Motor neuron (in vitro differentiated cells): Measurements from ENCODE around the gene GRIK3. TPM values are rescaled to one million over a fixed set of nuclear protein-coding genes. Genes with fewer than 3 reads are reported as not detected.

Experiments
- ATAC-seq, 8 experiments: fragments of 200-7000 bp; cut with Tn5 transposase; replicated peaks in 6 of 8; 2 replicates each; pipeline ENCODE4 v1.8.0; 2021; ENCODE audit warnings: mild to moderate bottlenecking in 8 of 8, moderate library complexity in 8 of 8
- H3K27ac ChIP-seq, 2 donors: fragments of 250-450 bp; sonication (Bioruptor Pico); 2 replicates each; pipeline ENCODE4 v1.9.0; 2021; ENCODE audit warnings: antibody characterized with exemption in 2 of 2, mild to moderate bottlenecking in 2 of 2, moderate library complexity in 1 of 2
- H3K4me1 ChIP-seq, 2 donors: fragments of 250-450 bp; sonication (Bioruptor Pico); replicated peaks in 1 of 2; 2 replicates each; pipeline ENCODE4 v1.6.1; 2021; ENCODE audit warnings: antibody characterized with exemption in 2 of 2, mild to moderate bottlenecking in 2 of 2, moderate library complexity in 1 of 2
- H3K4me3 ChIP-seq, 5 donors: fragments of 250-450 bp; sonication (Bioruptor Pico); 2 replicates each; pipeline ENCODE4 v1.9.0; 2021; ENCODE audit warnings: antibody characterized with exemption in 5 of 5, mild to moderate bottlenecking in 5 of 5, moderate library complexity in 4 of 5
- WGBS, 10 experiments: fragments of 450-650 bp; shearing (Covaris generic); methylation state at CpG; one replicate each; pipeline ENCODE4 v1.0.0; 2022; 5-methylcytosine and 5-hydroxymethylcytosine counted together
- in situ Hi-C, 9 experiments: fragments of 400-800 bp; cut with MboI; loops; one replicate each; pipeline ENCODE4 v1.15.0; 2021; ENCODE audit warnings: low sequenced_read_pairs in 9 of 9, low pct_unique_long_range_greater_than_20kb in 2 of 9; ENCODE audit not compliant: unreplicated experiment in 9 of 9
- total RNA-seq, 8 experiments: library from RNA; unstranded; fragments of 300-600 nt; gene quantifications; 2 replicates each; pipeline versions ENCODE4 v1.2.3 to v1.2.4, GENCODE V29; 2022

GRIK3 gene
- total RNA-seq, 8 experiments from 2014 or later: 0.73 to 21.1 (median 11.9) TPM

- Histone ChIP-seq H3K4me3 (no peak overlapping the region), H3K27ac (no peak overlapping the region), H3K4me1 (peaks cover 38 to 41% of the 10 kb centered on the region in 2 donors)
- no peak for ATAC-seq
- in situ Hi-C loops: no loop called here
- WGBS, 10 experiments: 20 to 97% (median 80%) methylated on average over 1 to 11 of the region's 14 CpGs; no CpG with 5 or more reads in 3 of the 10 experiments
Observed at GRCh38 chr1:36858981-36859380, 175.3 kb downstream of the GRIK3 start.

GRCh38 chr1:36858553-36858952 lies 175.8 kb downstream of the GRIK3 start:
- in situ Hi-C loops: no loop called here
- H3K27ac ChIP-seq: no peak overlapping the region
- no peak overlapping the region for H3K4me3 ChIP-seq
- no peak for ATAC-seq
- 94 to 100% (median 97%) methylated on average over 2 to 5 of the region's 5 CpGs; no CpG with 5 or more reads in 6 of the 10 experiments for WGBS, 10 experiments
- peaks cover 42 to 46% of the 10 kb centered on the region in 2 donors for H3K4me1 ChIP-seq

GRCh38 chr1:36857754-36858153 lies 176.6 kb downstream of the GRIK3 start:
- in situ Hi-C loops: no loop called here
- H3K4me3 ChIP-seq: no peak overlapping the region
- 0 to 50% (median 32%) methylated on average over 1 to 4 of the region's 5 CpGs; no CpG with 5 or more reads in 3 of the 10 experiments for WGBS, 10 experiments
- peak; percentile 3 to 88 (median 39) for ATAC-seq
- H3K27ac ChIP-seq: peak overlapping the region; percentile 16 to 43
- peaks cover 50 to 54% of the 10 kb centered on the region in 2 donors for H3K4me1 ChIP-seq

GRCh38 chr1:36855699-36856494 lies 178.4 kb downstream of the GRIK3 start:
- Histone ChIP-seq H3K27ac (peak overlapping the region; percentile 10 to 64), H3K4me3 (no peak overlapping the region), H3K4me1 (peaks cover 63 to 69% of the 10 kb centered on the region in 2 donors)
- 10 to 67% (median 48%) methylated on average over 1 to 14 of the region's 17 CpGs; no CpG with 5 or more reads in 1 of the 10 experiments for WGBS, 10 experiments
- ATAC-seq: peak in 7 of 8 experiments; percentile 15 to 86 (median 77)
- in situ Hi-C loops: no loop called here

- Histone ChIP-seq H3K4me1 (peaks cover 75 to 91% of the 10 kb centered on the region in 2 donors), H3K27ac (no peak overlapping the region), H3K4me3 (no peak overlapping the region)
- WGBS, 10 experiments: 32 to 84% (median 56%) methylated on average over 3 to 13 of the region's 14 CpGs; no CpG with 5 or more reads in 2 of the 10 experiments
- ATAC-seq: peak in 5 of 8 experiments; percentile 4 to 50 (median 20)
- in situ Hi-C loops: no loop called here
Observed at GRCh38 chr1:36853638-36854037, 180.7 kb downstream of the GRIK3 start.

- no peak for ATAC-seq
- Histone ChIP-seq H3K27ac (no peak overlapping the region), H3K4me1 (peaks cover 75 to 97% of the 10 kb centered on the region in 2 donors), H3K4me3 (no peak overlapping the region)
- 0 to 92% (median 79%) methylated on average over 1 to 4 of the region's 5 CpGs; no CpG with 5 or more reads in 5 of the 10 experiments for WGBS, 10 experiments
- in situ Hi-C loops: no loop called here
Observed at GRCh38 chr1:36852586-36852985, 181.7 kb downstream of the GRIK3 start.

- in situ Hi-C loops: no loop called here
- no peak overlapping the region for H3K4me3 ChIP-seq
- peaks cover 75 to 97% of the 10 kb centered on the region in 2 donors for H3K4me1 ChIP-seq
- ATAC-seq: peak in 1 of 8 experiments; percentile 7
- H3K27ac ChIP-seq: peak overlapping the region; percentile 29 to 56
- 0 to 100% (median 93%) methylated on average over 2 to 4 of the region's 4 CpGs; no CpG with 5 or more reads in 4 of the 10 experiments for WGBS, 10 experiments
Observed at GRCh38 chr1:36851595-36851994, 182.7 kb downstream of the GRIK3 start.

GRCh38 chr1:36851087-36851486 lies 183.2 kb downstream of the GRIK3 start:
- Histone ChIP-seq H3K4me1 (peaks cover 75 to 97% of the 10 kb centered on the region in 2 donors), H3K27ac (peak overlapping the region; percentile 29 to 56), H3K4me3 (no peak overlapping the region)
- 3 to 100% (median 66%) methylated on average over 1 to 6 of the region's 6 CpGs; no CpG with 5 or more reads in 2 of the 10 experiments for WGBS, 10 experiments
- ATAC-seq: peak in 5 of 8 experiments; percentile 40 to 77 (median 59)
- in situ Hi-C loops: no loop called here

GRCh38 chr1:36849956-36850355 lies 184.4 kb downstream of the GRIK3 start:
- H3K4me3 ChIP-seq: no peak overlapping the region
- H3K4me1 ChIP-seq: peaks cover 77 to 97% of the 10 kb centered on the region in 2 donors
- 20 to 83% (median 68%) methylated on average over 1 to 6 of the region's 12 CpGs; no CpG with 5 or more reads in 5 of the 10 experiments for WGBS, 10 experiments
- in situ Hi-C loops: no loop called here
- ATAC-seq: no peak
- no peak overlapping the region for H3K27ac ChIP-seq

GRCh38 chr1:36847761-36848160 lies 186.6 kb downstream of the GRIK3 start:
- no peak overlapping the region for H3K4me3 ChIP-seq
- H3K4me1 ChIP-seq: peaks cover 82 to 90% of the 10 kb centered on the region in 2 donors
- WGBS, 10 experiments: 0 to 34% (median 17%) methylated on average over 1 to 2 of the region's 2 CpGs; no CpG with 5 or more reads in 5 of the 10 experiments
- H3K27ac ChIP-seq: peak overlapping the region in 1 of 2 donors; percentile 11
- ATAC-seq: no peak
- in situ Hi-C loops: no loop called here

- Histone ChIP-seq H3K4me3 (no peak overlapping the region), H3K27ac (peak overlapping the region in 1 of 2 donors; percentile 33), H3K4me1 (peaks cover 81 to 92% of the 10 kb centered on the region in 2 donors)
- 0 to 43% (median 14%) methylated on average over 1 of the region's 1 CpG; no CpG with 5 or more reads in 4 of the 10 experiments for whole genome bisulfite sequencing, 10 experiments
- no peak for ATAC-seq
- in situ Hi-C loops: no loop called here
Observed at GRCh38 chr1:36847186-36847585, 187.1 kb downstream of the GRIK3 start.

- Histone ChIP-seq H3K27ac (peak overlapping the region; percentile 33 to 46), H3K4me3 (no peak overlapping the region), H3K4me1 (peaks cover 79 to 92% of the 10 kb centered on the region in 2 donors)
- in situ Hi-C loops: no loop called here
- 33% methylated on average over 1 of the region's 1 CpG; no CpG with 5 or more reads in 9 of the 10 experiments for WGBS, 10 experiments
- ATAC-seq: peak in 5 of 8 experiments; percentile 50 to 83 (median 65)
Observed at GRCh38 chr1:36846357-36846756, 188.0 kb downstream of the GRIK3 start.

- 76 to 77% methylated on average over 9 to 12 of the region's 14 CpGs; no CpG with 5 or more reads in 8 of the 10 experiments for WGBS, 10 experiments
- peak in 3 of 8 experiments; percentile 1 to 24 (median 2) for ATAC-seq
- in situ Hi-C loops: no loop called here
- Histone ChIP-seq H3K4me3 (no peak overlapping the region), H3K27ac (peak overlapping the region; percentile 33 to 46), H3K4me1 (peaks cover 73 to 88% of the 10 kb centered on the region in 2 donors)
Observed at GRCh38 chr1:36845802-36846201, 188.5 kb downstream of the GRIK3 start.
